RPMI8226 (cell line): Measurements from ENCODE around the gene RPS6KA5.
"Not testable (repeated sequence)": the region's sequence is repeated elsewhere in the genome, so short reads cannot be mapped to it uniquely, and the experiment has no call there.

Experiments used
- DNase-seq: peaks from one replicate; pipeline ENCODE4 v3.0.0-alpha.2; 2015

The RPS6KA5 gene

GRCh38 chr14:90981636-90982035 is 78.8 kb downstream of the RPS6KA5 start:
- no peak for DNase-seq

- DNase-seq = not testable (repeated sequence)
Observed at GRCh38 chr14:90980636-90981035, 79.8 kb downstream of the RPS6KA5 start.

- no peak for DNase-seq
Observed at GRCh38 chr14:90979515-90979914, 80.9 kb downstream of the RPS6KA5 start.

- DNase-seq = no peak
Observed at GRCh38 chr14:90976101-90976500, 84.3 kb downstream of the RPS6KA5 start.

- DNase-seq = no peak
Observed at GRCh38 chr14:90971687-90972086, 88.8 kb downstream of the RPS6KA5 start.

GRCh38 chr14:90970167-90970600 is 90.3 kb downstream of the RPS6KA5 start:
- DNase-seq = no peak

- no peak for DNase-seq
Observed at GRCh38 chr14:90969531-90970166, 90.8 kb downstream of the RPS6KA5 start.

- DNase-seq = no peak
Observed at GRCh38 chr14:90968025-90968424, 92.4 kb downstream of the RPS6KA5 start.

GRCh38 chr14:90966493-90966892 is 93.9 kb downstream of the RPS6KA5 start:
- DNase-seq = no peak

- DNase-seq = no peak
Observed at GRCh38 chr14:90965765-90966164, 94.7 kb downstream of the RPS6KA5 start.

GRCh38 chr14:90963343-90963742 is 97.1 kb downstream of the RPS6KA5 start:
- DNase-seq = no peak

GRCh38 chr14:90962505-90963109 is 97.8 kb downstream of the RPS6KA5 start:
- no peak for DNase-seq

GRCh38 chr14:90960818-90961217 is 99.6 kb downstream of the RPS6KA5 start:
- no peak for DNase-seq

GRCh38 chr14:90959344-90959743 is 101.1 kb downstream of the RPS6KA5 start:
- no peak for DNase-seq

- no peak for DNase-seq
Observed at GRCh38 chr14:90956273-90956672, 104.2 kb downstream of the RPS6KA5 start.

GRCh38 chr14:90953643-90954042 is 106.8 kb downstream of the RPS6KA5 start:
- not testable (repeated sequence) for DNase-seq

GRCh38 chr14:90943367-90943766 is 117.1 kb downstream of the RPS6KA5 start:
- DNase-seq = no peak

- DNase-seq = no peak
Observed at GRCh38 chr14:90942511-90942910, 117.9 kb downstream of the RPS6KA5 start.

- no peak for DNase-seq
Observed at GRCh38 chr14:90941706-90942105, 118.7 kb downstream of the RPS6KA5 start.

GRCh38 chr14:90940318-90940962 is 120.0 kb downstream of the RPS6KA5 start:
- DNase-seq = no peak

- DNase-seq = not testable (repeated sequence)
Observed at GRCh38 chr14:90939252-90939795, 121.1 kb downstream of the RPS6KA5 start.

GRCh38 chr14:90938615-90939014 is 121.8 kb downstream of the RPS6KA5 start:
- no peak for DNase-seq

- no peak for DNase-seq
Observed at GRCh38 chr14:90936757-90937440, 123.5 kb downstream of the RPS6KA5 start.
